ENCODE data around the gene MRPL47.

The MRPL47 gene

GRCh38 chr3:179590669-179591068 lies 13.8 kb downstream of the MRPL47 start:
- no peak for DNase-seq (ENCODE audit: low spot score)

GRCh38 chr3:179589143-179589542 lies 15.3 kb downstream of the MRPL47 start:
- DNase-seq (ENCODE audit: low spot score) = no peak

GRCh38 chr3:179580992-179581391 lies 23.4 kb downstream of the MRPL47 start:
- DNase-seq (ENCODE audit: low spot score) = no peak

GRCh38 chr3:179565496-179565895 lies 38.9 kb downstream of the MRPL47 start:
- no peak for DNase-seq (ENCODE audit: low spot score)

- no peak for DNase-seq (ENCODE audit: low spot score)
Observed at GRCh38 chr3:179563271-179563783, 41.1 kb downstream of the MRPL47 start.

GRCh38 chr3:179562591-179563270 lies 41.7 kb downstream of the MRPL47 start, which contains the start of gene ACTL6A:
Gene ACTL6A (plus strand): TSS chr3:179562926. CDS start chr3:179563093, 167 bp downstream.
- peak; percentile 100 for DNase-seq (ENCODE audit: low spot score)

- DNase-seq (ENCODE audit: low spot score) = no peak
Observed at GRCh38 chr3:179560791-179561190, 43.6 kb downstream of the MRPL47 start.

- DNase-seq (ENCODE audit: low spot score) = no peak
Observed at GRCh38 chr3:179558742-179559364, 45.6 kb downstream of the MRPL47 start.

- DNase-seq (ENCODE audit: low spot score) = no peak
Observed at GRCh38 chr3:179551349-179552105, 52.9 kb downstream of the MRPL47 start.

GRCh38 chr3:179546814-179547241 lies 57.6 kb downstream of the MRPL47 start:
- no peak for DNase-seq (ENCODE audit: low spot score)

GRCh38 chr3:179544981-179545645 lies 59.3 kb downstream of the MRPL47 start:
- DNase-seq (ENCODE audit: low spot score) = no peak

- DNase-seq (ENCODE audit: low spot score) = no peak
Observed at GRCh38 chr3:179542375-179542774, 62.1 kb downstream of the MRPL47 start.

GRCh38 chr3:179541596-179541995 lies 62.8 kb downstream of the MRPL47 start:
- no peak for DNase-seq (ENCODE audit: low spot score)

- no peak for DNase-seq (ENCODE audit: low spot score)
Observed at GRCh38 chr3:179541094-179541493, 63.3 kb downstream of the MRPL47 start.
